AML-193 (cell line): Measurements from ENCODE around the gene ERN2.

Source experiments
- DNase-seq, 2 experiments: peaks; one replicate each; lab custom pipeline; 2025; lab: John Stamatoyannopoulos, UW

Gene ERN2

GRCh38 chr16:23640615-23640930 is 72.4 kb downstream of the ERN2 start:
- no peak for DNase-seq
